Keratinocyte (primary cell): ENCODE results near the gene PTPN2.

Source experiments
- CTCF ChIP-seq, 3 experiments: IDR thresholded peaks in 1 of 3; conservative IDR thresholded peaks in 1 of 3; optimal IDR thresholded peaks in 1 of 3; 2 replicates in 2 of 3; 3 replicates in 1 of 3; pipeline versions ENCODE3 to v1.5.1; 2011; ENCODE audit warnings: low read length in 3 of 3, mild to moderate bottlenecking in 3 of 3, moderate library complexity in 2 of 3, control low read depth in 1 of 3, inconsistent platforms in 1 of 3; ENCODE audit not compliant: insufficient read depth in 2 of 3; ENCODE audit errors: extremely low read depth in 1 of 3
- EZH2 ChIP-seq: IDR thresholded peaks from one replicate; pipeline ENCODE4 v1.6.1; 2012; ENCODE audit warnings: inconsistent platforms, mild to moderate bottlenecking, low read length, moderate library complexity

- TF ChIP-seq CTCF (optimal IDR thresholded peaks at IDR 0.05 in 1 of 3, IDR thresholded peaks at IDR 0.05 in 1 of 3, conservative IDR thresholded peaks at IDR 0.05 in 1 of 3; ENCODE audit: extremely low read depth in 1 of 3, insufficient read depth in 2 of 3, low read length in 3 of 3) (no peak), EZH2 (no peak)
These were observed 24.7 kb upstream of the PTPN2 start for GRCh38 chr18:12908706-12909105.
